ENCODE measurements around the gene PPP3CA. TPM values are rescaled to one million over a fixed set of nuclear protein-coding genes. Genes with fewer than 3 reads are reported as not detected.

The PPP3CA gene
- total and polyA plus RNA-seq, 2 of the 13 experiments (the other 11 are each of a cell fraction or from before 2014, with no cell fraction given) = 4.8 to 13.2 TPM

DNA sequence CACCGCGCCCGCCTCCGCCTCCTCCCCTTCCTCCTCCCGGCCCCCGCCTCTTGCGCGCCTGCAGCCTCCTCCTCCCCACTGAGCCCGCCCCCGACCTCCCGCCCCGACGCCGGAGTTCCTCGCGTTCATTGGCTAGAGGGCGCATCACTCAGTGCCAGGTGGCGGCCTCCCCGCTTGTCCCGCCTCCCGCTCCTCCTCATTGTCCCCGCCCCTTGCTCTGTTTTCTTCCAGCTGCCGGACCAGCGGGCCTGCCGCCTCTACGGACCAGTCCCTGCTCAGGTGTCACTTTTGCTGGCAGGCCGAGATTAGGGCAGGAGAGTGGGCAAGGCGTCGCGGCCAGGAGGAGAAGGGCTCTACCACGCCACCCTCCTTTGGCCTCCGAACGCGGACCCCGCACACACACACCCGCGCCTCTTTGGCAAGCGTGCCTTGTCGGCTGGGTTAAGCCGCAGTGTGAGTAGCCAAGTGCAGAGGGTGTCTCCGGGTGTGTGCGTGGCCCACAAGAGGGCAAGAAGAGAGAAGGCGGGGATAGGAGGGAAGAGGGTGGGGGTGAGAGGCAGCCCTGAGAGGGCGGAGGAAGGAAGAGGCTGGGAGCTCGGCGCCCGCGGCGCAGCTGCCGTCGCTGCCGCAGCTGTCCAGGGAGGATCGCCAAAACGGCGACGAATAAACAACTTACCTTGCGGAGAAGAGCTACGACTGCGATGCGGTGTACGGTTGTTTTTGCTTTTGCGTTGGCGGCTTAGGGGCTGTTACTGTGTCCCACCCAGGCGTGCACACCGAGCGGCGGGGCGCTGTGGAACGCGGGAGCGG lies 436 bp upstream of the PPP3CA start (continued):
- TF ChIP-seq MZF1 (CRISPR knock-in tag; IDR thresholded peaks at IDR 0.05; ENCODE audit: borderline replicate concordance) (peak; percentile 53; the same call in 1 of the 2 replicates), MAZ (IDR thresholded peaks at IDR 0.05; ENCODE audit: borderline replicate concordance, low read depth, low read length) (peak; percentile 70), MAZ (CRISPR knock-in tag; IDR thresholded peaks at IDR 0.05; ENCODE audit: low read depth) (peak; percentile 69), ZNF24 (IDR thresholded peaks at IDR 0.05) (no peak), ZNF230 (CRISPR knock-in tag; IDR thresholded peaks at IDR 0.05) (no peak), RBM22 (optimal IDR thresholded peaks at IDR 0.05; ENCODE audit: low read length) (no peak), ZNF672 (CRISPR knock-in tag; IDR thresholded peaks at IDR 0.05) (0 out of 2 replicates have a peak, but pooled peaks have one; percentile 76), ZNF431 (CRISPR knock-in tag; IDR thresholded peaks at IDR 0.05; ENCODE audit: borderline replicate concordance, low read depth) (peak; percentile 80; the same call in 1 of the 2 replicates), ATRX (CRISPR knock-in tag; IDR thresholded peaks at IDR 0.05; ENCODE audit: borderline replicate concordance) (no peak), ARNT2 (CRISPR knock-in tag; IDR thresholded peaks at IDR 0.05; ENCODE audit: low read depth) (peak; percentile 55; the same call in 1 of the 2 replicates), HDAC1 (CRISPR knock-in tag; IDR thresholded peaks at IDR 0.05) (peak; percentile 77), CEBPB (IDR thresholded peaks at IDR 0.05; ENCODE audit: borderline replicate concordance, low read depth, low read length) (no peak), ZNF776 (CRISPR knock-in tag; IDR thresholded peaks at IDR 0.05) (peak; percentile 44; the same call in 1 of the 2 replicates), ZNF552 (CRISPR knock-in tag; IDR thresholded peaks at IDR 0.05; ENCODE audit: borderline replicate concordance) (peak; percentile 44; the same call in 1 of the 2 replicates), ZNF224 (CRISPR knock-in tag; IDR thresholded peaks at IDR 0.05) (0 out of 2 replicates have a peak, but pooled peaks have one; percentile 84), ETV5 (CRISPR knock-in tag; IDR thresholded peaks at IDR 0.05; ENCODE audit: borderline replicate concordance) (no peak), ZNF792 (CRISPR knock-in tag; IDR thresholded peaks at IDR 0.05) (no peak), ZNF501 (CRISPR knock-in tag; IDR thresholded peaks at IDR 0.05) (peak; percentile 83), PITX1 (CRISPR knock-in tag; IDR thresholded peaks at IDR 0.05) (peak; percentile 68), KLF16 (CRISPR knock-in tag; IDR thresholded peaks at IDR 0.05) (peak; percentile 35 to 60; a peak in 1 of 4 replicates)
- TF ChIP-seq, protein P1, sequence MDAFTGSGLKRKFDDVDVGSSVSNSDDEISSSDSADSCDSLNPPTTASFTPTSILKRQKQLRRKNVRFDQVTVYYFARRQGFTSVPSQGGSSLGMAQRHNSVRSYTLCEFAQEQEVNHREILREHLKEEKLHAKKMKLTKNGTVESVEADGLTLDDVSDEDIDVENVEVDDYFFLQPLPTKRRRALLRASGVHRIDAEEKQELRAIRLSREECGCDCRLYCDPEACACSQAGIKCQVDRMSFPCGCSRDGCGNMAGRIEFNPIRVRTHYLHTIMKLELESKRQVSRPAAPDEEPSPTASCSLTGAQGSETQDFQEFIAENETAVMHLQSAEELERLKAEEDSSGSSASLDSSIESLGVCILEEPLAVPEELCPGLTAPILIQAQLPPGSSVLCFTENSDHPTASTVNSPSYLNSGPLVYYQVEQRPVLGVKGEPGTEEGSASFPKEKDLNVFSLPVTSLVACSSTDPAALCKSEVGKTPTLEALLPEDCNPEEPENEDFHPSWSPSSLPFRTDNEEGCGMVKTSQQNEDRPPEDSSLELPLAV (CRISPR knock-in tag; conservative IDR thresholded peaks at IDR 0.05; ENCODE audit: low read depth) = peak; percentile 62; the same call in 1 of the 2 replicates
- TF ChIP-seq, protein P2, sequence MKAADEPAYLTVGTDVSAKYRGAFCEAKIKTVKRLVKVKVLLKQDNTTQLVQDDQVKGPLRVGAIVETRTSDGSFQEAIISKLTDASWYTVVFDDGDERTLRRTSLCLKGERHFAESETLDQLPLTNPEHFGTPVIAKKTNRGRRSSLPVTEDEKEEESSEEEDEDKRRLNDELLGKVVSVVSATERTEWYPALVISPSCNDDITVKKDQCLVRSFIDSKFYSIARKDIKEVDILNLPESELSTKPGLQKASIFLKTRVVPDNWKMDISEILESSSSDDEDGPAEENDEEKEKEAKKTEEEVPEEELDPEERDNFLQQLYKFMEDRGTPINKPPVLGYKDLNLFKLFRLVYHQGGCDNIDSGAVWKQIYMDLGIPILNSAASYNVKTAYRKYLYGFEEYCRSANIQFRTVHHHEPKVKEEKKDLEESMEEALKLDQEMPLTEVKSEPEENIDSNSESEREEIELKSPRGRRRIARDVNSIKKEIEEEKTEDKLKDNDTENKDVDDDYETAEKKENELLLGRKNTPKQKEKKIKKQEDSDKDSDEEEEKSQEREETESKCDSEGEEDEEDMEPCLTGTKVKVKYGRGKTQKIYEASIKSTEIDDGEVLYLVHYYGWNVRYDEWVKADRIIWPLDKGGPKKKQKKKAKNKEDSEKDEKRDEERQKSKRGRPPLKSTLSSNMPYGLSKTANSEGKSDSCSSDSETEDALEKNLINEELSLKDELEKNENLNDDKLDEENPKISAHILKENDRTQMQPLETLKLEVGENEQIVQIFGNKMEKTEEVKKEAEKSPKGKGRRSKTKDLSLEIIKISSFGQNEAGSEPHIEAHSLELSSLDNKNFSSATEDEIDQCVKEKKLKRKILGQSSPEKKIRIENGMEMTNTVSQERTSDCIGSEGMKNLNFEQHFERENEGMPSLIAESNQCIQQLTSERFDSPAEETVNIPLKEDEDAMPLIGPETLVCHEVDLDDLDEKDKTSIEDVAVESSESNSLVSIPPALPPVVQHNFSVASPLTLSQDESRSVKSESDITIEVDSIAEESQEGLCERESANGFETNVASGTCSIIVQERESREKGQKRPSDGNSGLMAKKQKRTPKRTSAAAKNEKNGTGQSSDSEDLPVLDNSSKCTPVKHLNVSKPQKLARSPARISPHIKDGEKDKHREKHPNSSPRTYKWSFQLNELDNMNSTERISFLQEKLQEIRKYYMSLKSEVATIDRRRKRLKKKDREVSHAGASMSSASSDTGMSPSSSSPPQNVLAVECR (CRISPR knock-in tag; IDR thresholded peaks at IDR 0.05; ENCODE audit: borderline replicate concordance) = peak; percentile 69; the same call in 1 of the 2 replicates
